Activated naive CD4-positive, alpha-beta T cell treated with anti-CD3 and anti-CD28 coated beads, Interleukin-2, amount 50 U/mL, for 72 hours (primary cell): ENCODE data around the gene KCNH1. TPM values are rescaled to one million over a fixed set of nuclear protein-coding genes. Genes with fewer than 3 reads are reported as not detected.
"Not testable (repeated sequence)": the region's sequence is repeated elsewhere in the genome, so short reads cannot be mapped to it uniquely, and the experiment has no call there.

ENCODE experiments used
- ATAC-seq, 2 donors: fragments of 150-1000 bp; cut with Tn5 transposase; 2 replicates each; pipeline ENCODE4 v1.10.0; 2021; ENCODE audit warnings: mild to moderate bottlenecking in 2 of 2, moderate library complexity in 2 of 2
- DNase-seq, 2 donors: peaks; one replicate each; pipeline ENCODE4 v3.0.0; 2021 to 2022; ENCODE audit warnings: low spot score in 2 of 2
- H3K27ac Mint-ChIP-seq, 2 donors: one replicate each; pipeline ENCODE4 v1.8.0; 2022; ENCODE audit warnings: mild to moderate bottlenecking in 2 of 2, mixed read lengths in 2 of 2
- H3K36me3 Mint-ChIP-seq, 2 donors: one replicate each; pipeline ENCODE4 v1.8.0; 2022; ENCODE audit warnings: mixed read lengths in 2 of 2
- H3K9me3 Mint-ChIP-seq, 2 donors: one replicate each; pipeline ENCODE4 v1.8.0; 2022; ENCODE audit warnings: mixed read lengths in 2 of 2
- total RNA-seq, 2 donors: library from RNA; stranded (reverse); gene quantifications; one replicate each; pipeline ENCODE4 v1.2.3, GENCODE V29; 2022

KCNH1 gene
- total RNA-seq, 2 donors from 2014 or later, result not detected

GRCh38 chr1:211035821-211036380, 98.0 kb downstream of the KCNH1 start:
- H3K36me3 Mint-ChIP-seq, result no peaks in the 10 kb centered on the region
- ATAC-seq (no peak), DNase-seq (no peak)
- peaks cover 0 to 5% of the 10 kb centered on the region in 2 donors for H3K9me3 Mint-ChIP-seq
- H3K27ac Mint-ChIP-seq, result no peak overlapping the region

DNA sequence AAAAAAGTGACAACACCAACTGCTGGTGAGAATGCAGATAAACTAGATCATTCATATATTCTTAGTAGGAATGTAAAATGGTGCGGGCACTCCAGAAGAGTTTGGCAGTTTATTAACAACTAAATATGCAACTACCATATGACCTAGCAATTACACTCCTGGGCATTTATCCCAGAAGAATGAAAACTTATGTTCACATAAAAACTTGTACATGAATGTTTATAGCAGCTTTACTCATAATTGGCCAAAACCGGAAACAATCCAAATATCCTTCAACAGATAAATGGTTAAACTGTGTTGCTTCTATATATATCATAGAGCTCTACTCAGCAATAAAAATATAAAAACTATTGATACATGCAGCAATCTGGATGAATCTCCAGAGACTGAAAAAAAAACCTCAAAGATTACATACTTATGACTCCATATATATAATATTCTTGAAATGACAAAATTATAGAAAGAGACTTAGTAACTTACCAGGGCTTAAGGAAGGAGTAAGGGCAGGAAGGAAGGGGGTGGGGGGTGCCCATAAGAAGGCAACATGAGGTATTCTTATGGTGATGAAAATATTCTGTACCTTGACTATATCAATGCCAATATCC, 99.9 kb downstream of the KCNH1 start:
- ATAC-seq, result no peak
- no peaks in the 10 kb centered on the region for H3K36me3 Mint-ChIP-seq
- H3K27ac Mint-ChIP-seq, result no peak overlapping the region
- peaks cover 0 to 5% of the 10 kb centered on the region in 2 donors for H3K9me3 Mint-ChIP-seq
- DNase-seq, result no peak

DNA sequence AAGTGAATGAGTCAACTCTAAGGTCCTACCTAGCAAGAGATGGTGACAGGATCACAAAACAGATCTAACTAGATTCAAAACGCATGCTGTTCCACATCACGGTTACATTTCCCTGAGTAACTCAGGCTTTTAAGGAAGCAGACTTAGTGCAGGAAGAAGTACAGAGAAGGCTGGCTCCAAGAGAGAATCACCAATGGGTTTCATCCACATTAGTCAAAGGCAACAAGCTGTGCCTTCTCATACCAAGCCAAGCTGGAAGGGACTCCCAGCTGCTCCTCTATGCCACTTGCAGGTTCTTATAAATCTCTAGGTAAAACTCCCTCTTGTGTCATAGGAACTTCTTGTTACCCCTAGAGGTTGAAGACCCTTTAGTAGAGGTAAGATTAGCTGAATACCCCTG, 109.0 kb downstream of the KCNH1 start:
- Mint-ChIP-seq H3K27ac (no peak overlapping the region), H3K9me3 (peaks cover 0 to 3% of the 10 kb centered on the region in 2 donors), H3K36me3 (no peaks in the 10 kb centered on the region)
- ATAC-seq (no peak), DNase-seq (no peak)

- DNase-seq, result no peak
- H3K36me3 Mint-ChIP-seq, result no peaks in the 10 kb centered on the region
- peaks cover 0 to 3% of the 10 kb centered on the region in 2 donors for H3K9me3 Mint-ChIP-seq
- ATAC-seq, result no peak
- no peak overlapping the region for H3K27ac Mint-ChIP-seq
Measured at GRCh38 chr1:211019266-211019665, 114.7 kb downstream of the KCNH1 start.

- H3K36me3 Mint-ChIP-seq, result no peaks in the 10 kb centered on the region
- no peak overlapping the region for H3K27ac Mint-ChIP-seq
- ATAC-seq, result no peak
- peaks cover 0 to 3% of the 10 kb centered on the region in 2 donors for H3K9me3 Mint-ChIP-seq
- no peak for DNase-seq
Measured at GRCh38 chr1:211018690-211019089, 115.3 kb downstream of the KCNH1 start.

- H3K27ac Mint-ChIP-seq, result no peak overlapping the region
- H3K9me3 Mint-ChIP-seq, result peaks cover 0 to 3% of the 10 kb centered on the region in 2 donors
Measured at GRCh38 chr1:211017075-211017718, 116.8 kb downstream of the KCNH1 start.

DNA sequence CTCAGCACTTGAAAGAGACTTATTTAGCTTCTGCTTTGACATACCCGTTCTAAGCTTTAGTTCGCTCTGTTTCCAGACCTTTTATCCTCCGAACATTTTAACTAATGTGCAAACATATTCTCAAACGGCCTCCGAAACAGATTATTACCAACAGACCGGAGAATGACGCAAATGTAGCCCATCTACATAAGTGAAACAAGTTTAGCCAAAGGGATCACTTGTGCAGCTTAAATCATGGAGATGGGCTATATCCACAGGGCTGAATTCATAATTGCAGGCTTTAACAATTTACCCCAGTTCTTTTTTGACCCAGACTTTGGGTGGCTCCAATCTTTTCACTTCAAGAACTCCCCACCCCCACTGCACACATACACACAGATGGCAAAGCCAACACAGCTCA, 119.7 kb downstream of the KCNH1 start:
- no peak for ATAC-seq
- Mint-ChIP-seq H3K36me3 (no peaks in the 10 kb centered on the region), H3K27ac (peak overlapping the region in 1 of 2 donors; percentile 3), H3K9me3 (no peaks in the 10 kb centered on the region)
- no peak for DNase-seq

More at GRCh38 chr1:211017075-211017718, 116.8 kb downstream of the KCNH1 start:
- ATAC-seq (no peak), DNase-seq (no peak)
- H3K36me3 Mint-ChIP-seq, result no peaks in the 10 kb centered on the region

- H3K9me3 Mint-ChIP-seq, result no peaks in the 10 kb centered on the region
- no peaks in the 10 kb centered on the region for H3K36me3 Mint-ChIP-seq
- ATAC-seq (no peak), DNase-seq (no peak)
- no peak overlapping the region for H3K27ac Mint-ChIP-seq
Measured at GRCh38 chr1:211013346-211014240, 120.4 kb downstream of the KCNH1 start.

GRCh38 chr1:211011128-211011527, 122.8 kb downstream of the KCNH1 start:
- not testable (repeated sequence) for H3K9me3 Mint-ChIP-seq, H3K36me3 Mint-ChIP-seq, ATAC-seq, H3K27ac Mint-ChIP-seq, DNase-seq

DNA sequence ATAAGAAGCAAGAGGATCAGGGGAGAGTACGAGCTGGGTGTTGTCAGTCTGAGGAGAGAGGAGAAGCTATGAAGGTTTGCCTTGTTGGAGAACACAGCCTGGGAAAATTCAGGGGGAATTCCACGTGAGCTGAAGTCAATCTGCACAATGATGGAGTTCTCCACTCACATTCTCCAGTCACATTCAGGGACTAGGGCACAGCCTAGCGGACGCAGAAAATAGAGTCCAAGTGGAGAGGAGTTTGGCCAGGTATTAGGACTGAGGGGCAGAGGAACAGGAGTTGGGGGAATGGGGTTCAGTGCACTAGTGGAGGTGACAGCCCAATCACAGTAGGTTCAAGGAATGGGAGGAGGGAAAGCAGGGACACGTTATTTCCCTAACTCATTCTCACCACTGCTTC, 124.0 kb downstream of the KCNH1 start:
- Mint-ChIP-seq H3K9me3 (no peaks in the 10 kb centered on the region), H3K27ac (no peak overlapping the region), H3K36me3 (no peaks in the 10 kb centered on the region)
- ATAC-seq (no peak), DNase-seq (no peak)

DNA sequence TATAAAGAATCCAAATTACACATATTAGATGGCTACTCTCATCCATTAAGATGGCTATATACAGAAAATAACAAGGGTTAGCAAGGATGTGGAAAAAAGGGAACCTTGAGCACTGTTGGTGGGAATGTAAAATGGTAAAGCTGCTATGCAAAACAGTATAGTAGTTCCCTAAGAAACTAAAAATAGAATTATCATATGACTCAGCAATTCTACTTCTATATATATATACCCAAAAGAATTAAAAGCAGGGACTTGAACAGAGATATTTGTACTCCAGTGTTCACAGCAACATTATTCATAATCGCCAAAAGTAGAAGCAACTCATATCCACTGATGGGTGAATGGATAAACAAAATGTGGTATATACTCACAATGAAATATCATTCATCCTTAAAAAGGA, 126.1 kb downstream of the KCNH1 start:
- no peak for DNase-seq
- no peak overlapping the region for H3K27ac Mint-ChIP-seq
- no peaks in the 10 kb centered on the region for H3K36me3 Mint-ChIP-seq
- ATAC-seq, result no peak
- H3K9me3 Mint-ChIP-seq, result no peaks in the 10 kb centered on the region

- not testable (repeated sequence) for DNase-seq, H3K27ac Mint-ChIP-seq, H3K9me3 Mint-ChIP-seq, ATAC-seq
- H3K36me3 Mint-ChIP-seq, result peaks cover 5 to 12% of the 10 kb centered on the region in 2 donors
Measured at GRCh38 chr1:210995931-210996330, 138.0 kb downstream of the KCNH1 start.

GRCh38 chr1:210992837-210993236, 141.1 kb downstream of the KCNH1 start:
- peaks cover 5 to 7% of the 10 kb centered on the region in 2 donors for H3K36me3 Mint-ChIP-seq
- no peak for DNase-seq
- H3K27ac Mint-ChIP-seq, result no peak overlapping the region
- ATAC-seq, result no peak
- peaks cover 0 to 3% of the 10 kb centered on the region in 2 donors for H3K9me3 Mint-ChIP-seq

GRCh38 chr1:210989905-210990304, 144.0 kb downstream of the KCNH1 start:
- Mint-ChIP-seq H3K27ac (no peak overlapping the region), H3K9me3 (peaks cover 7 to 12% of the 10 kb centered on the region in 2 donors), H3K36me3 (no peaks in the 10 kb centered on the region)
- DNase-seq (no peak), ATAC-seq (no peak)

DNA sequence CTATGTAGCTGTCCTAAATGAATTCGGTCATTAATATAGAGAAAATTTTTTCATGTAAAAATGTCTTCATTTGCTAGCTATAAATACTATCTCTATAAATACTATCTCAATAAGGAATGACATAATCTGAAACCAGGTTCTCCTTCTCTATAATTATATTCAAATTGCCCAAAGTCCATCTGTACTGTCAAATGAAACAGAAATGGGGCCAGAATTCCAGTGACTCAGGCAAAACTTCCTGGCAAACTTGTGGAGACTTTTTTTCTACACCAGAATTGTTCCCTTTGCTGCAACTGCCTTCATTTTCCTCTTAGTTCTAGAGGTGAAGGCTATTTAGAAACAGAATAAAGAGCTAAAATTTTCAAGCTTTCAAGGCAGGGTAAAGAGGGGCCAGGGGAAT, 152.5 kb downstream of the KCNH1 start:
- Mint-ChIP-seq H3K36me3 (no peaks in the 10 kb centered on the region), H3K27ac (no peak overlapping the region), H3K9me3 (peaks cover 0 to 15% of the 10 kb centered on the region in 2 donors)
- no peak for DNase-seq
- no peak for ATAC-seq

GRCh38 chr1:210980082-210980481, 153.9 kb downstream of the KCNH1 start:
- Mint-ChIP-seq H3K36me3 (no peaks in the 10 kb centered on the region), H3K9me3 (peaks cover 0 to 11% of the 10 kb centered on the region in 2 donors), H3K27ac (no peak overlapping the region)
- ATAC-seq (no peak), DNase-seq (no peak)

- no peak overlapping the region for H3K27ac Mint-ChIP-seq
- ATAC-seq (no peak), DNase-seq (no peak)
- H3K36me3 Mint-ChIP-seq, result no peaks in the 10 kb centered on the region
- peaks cover 0 to 6% of the 10 kb centered on the region in 2 donors for H3K9me3 Mint-ChIP-seq
Measured at GRCh38 chr1:210978974-210979354, 155.0 kb downstream of the KCNH1 start.
